ENCODE measurements around the gene DDC. TPM values are rescaled to one million over a fixed set of nuclear protein-coding genes. Genes with fewer than 3 reads are reported as not detected.

Gene DDC
- polyA plus RNA-seq, 4 donors = 2.3 to 78.5 (median 64.9) TPM

GRCh38 chr7:50421043-50421442 is 144.2 kb downstream of the DDC start:
- DNase-seq (ENCODE audit: low read depth in 4 of 4, low spot score in 3 of 4) = no peak

GRCh38 chr7:50418526-50419290 is 146.5 kb downstream of the DDC start:
- no peak for DNase-seq (ENCODE audit: low read depth in 4 of 4, low spot score in 3 of 4)

GRCh38 chr7:50418086-50418515 is 147.1 kb downstream of the DDC start:
- peak; percentile 42 to 54 (median 46) for DNase-seq (ENCODE audit: low read depth in 4 of 4, low spot score in 3 of 4)

- DNase-seq (ENCODE audit: low read depth in 4 of 4, low spot score in 3 of 4) = no peak
Measured at GRCh38 chr7:50416527-50417182, 148.6 kb downstream of the DDC start.

GRCh38 chr7:50415844-50416364 is 149.3 kb downstream of the DDC start:
- no peak for DNase-seq (ENCODE audit: low read depth in 4 of 4, low spot score in 3 of 4)

GRCh38 chr7:50413561-50413960 is 151.6 kb downstream of the DDC start:
- DNase-seq (ENCODE audit: low read depth in 4 of 4, low spot score in 3 of 4) = no peak

GRCh38 chr7:50412973-50413372 is 152.2 kb downstream of the DDC start:
- DNase-seq (ENCODE audit: low read depth in 4 of 4, low spot score in 3 of 4) = no peak

- no peak for DNase-seq (ENCODE audit: low read depth in 4 of 4, low spot score in 3 of 4)
Measured at GRCh38 chr7:50411332-50411731, 153.9 kb downstream of the DDC start.

GRCh38 chr7:50409856-50410745 is 155.1 kb downstream of the DDC start:
- DNase-seq (ENCODE audit: low read depth in 4 of 4, low spot score in 3 of 4) = no peak

Other genes starting within 250 kb of the DDC start
- 10 to 100 TPM; 26.8 to 29.6 (median 28.0) TPM for gene FIGNL1, start 115.1 kb downstream of the DDC start, polyA plus RNA-seq (ENCODE audit: insufficient read length in 4 of 4)
- 10 to 100 TPM; 13.6 to 43.4 (median 31.6) TPM for gene GRB10, start 217.5 kb upstream of the DDC start, polyA plus RNA-seq (ENCODE audit: insufficient read length in 4 of 4)